GM18505 (cell line): ENCODE data around the gene PDGFD.

Experiments used
- ATAC-seq: cut with Tn5 transposase; IDR thresholded peaks from one replicate; pipeline ENCODE4 v1.9.1; 2021; ENCODE audit not compliant: unreplicated experiment
- POLR2A ChIP-seq: IDR thresholded peaks from 4 replicates; pipeline ENCODE4 v1.6.1; 2011; ENCODE audit warnings: borderline replicate concordance; ENCODE audit not compliant: insufficient read depth, insufficient read length; ENCODE audit errors: extremely low read depth

PDGFD gene

GRCh38 chr11:104075091-104075490 lies 88.9 kb downstream of the PDGFD start:
- no peak for TF ChIP-seq POLR2A
- no peak for ATAC-seq

GRCh38 chr11:104073950-104074705 lies 89.8 kb downstream of the PDGFD start:
- peak; percentile 93 for ATAC-seq
- TF ChIP-seq POLR2A = no peak

GRCh38 chr11:104067534-104067933 lies 96.4 kb downstream of the PDGFD start:
- no peak for TF ChIP-seq POLR2A
- no peak for ATAC-seq

- ATAC-seq = no peak
- no peak for TF ChIP-seq POLR2A
Measured at GRCh38 chr11:104064034-104064630, 99.8 kb downstream of the PDGFD start.

GRCh38 chr11:104061853-104062521 lies 102.0 kb downstream of the PDGFD start:
- TF ChIP-seq POLR2A = no peak
- no peak for ATAC-seq

- no peak for TF ChIP-seq POLR2A
- ATAC-seq = no peak
Measured at GRCh38 chr11:104060820-104061219, 103.1 kb downstream of the PDGFD start.

GRCh38 chr11:104060004-104060794 lies 103.7 kb downstream of the PDGFD start:
- ATAC-seq = no peak

GRCh38 chr11:104058680-104059079 lies 105.3 kb downstream of the PDGFD start:
- TF ChIP-seq POLR2A = no peak
- no peak for ATAC-seq

More at GRCh38 chr11:104060004-104060794, 103.7 kb downstream of the PDGFD start:
- TF ChIP-seq POLR2A = no peak

GRCh38 chr11:104057908-104058307 lies 106.0 kb downstream of the PDGFD start:
- TF ChIP-seq POLR2A = no peak
- no peak for ATAC-seq

GRCh38 chr11:104055596-104055995 lies 108.4 kb downstream of the PDGFD start:
- no peak for TF ChIP-seq POLR2A
- no peak for ATAC-seq

GRCh38 chr11:104054911-104055529 lies 108.9 kb downstream of the PDGFD start:
- ATAC-seq = no peak
- no peak for TF ChIP-seq POLR2A

- TF ChIP-seq POLR2A = no peak
- ATAC-seq = no peak
Measured at GRCh38 chr11:104053743-104054478, 110.0 kb downstream of the PDGFD start.
